NCI-H128 (cell line): ENCODE data around the gene BRI3.
A peak's percentile ranks its signal among the peaks of the same experiment; 100 is the strongest.

Experiments
- DNase-seq: peaks from one replicate; lab custom pipeline; 2025; ENCODE audit not compliant: unreplicated experiment; lab: John Stamatoyannopoulos, UW

BRI3 gene

DNA sequence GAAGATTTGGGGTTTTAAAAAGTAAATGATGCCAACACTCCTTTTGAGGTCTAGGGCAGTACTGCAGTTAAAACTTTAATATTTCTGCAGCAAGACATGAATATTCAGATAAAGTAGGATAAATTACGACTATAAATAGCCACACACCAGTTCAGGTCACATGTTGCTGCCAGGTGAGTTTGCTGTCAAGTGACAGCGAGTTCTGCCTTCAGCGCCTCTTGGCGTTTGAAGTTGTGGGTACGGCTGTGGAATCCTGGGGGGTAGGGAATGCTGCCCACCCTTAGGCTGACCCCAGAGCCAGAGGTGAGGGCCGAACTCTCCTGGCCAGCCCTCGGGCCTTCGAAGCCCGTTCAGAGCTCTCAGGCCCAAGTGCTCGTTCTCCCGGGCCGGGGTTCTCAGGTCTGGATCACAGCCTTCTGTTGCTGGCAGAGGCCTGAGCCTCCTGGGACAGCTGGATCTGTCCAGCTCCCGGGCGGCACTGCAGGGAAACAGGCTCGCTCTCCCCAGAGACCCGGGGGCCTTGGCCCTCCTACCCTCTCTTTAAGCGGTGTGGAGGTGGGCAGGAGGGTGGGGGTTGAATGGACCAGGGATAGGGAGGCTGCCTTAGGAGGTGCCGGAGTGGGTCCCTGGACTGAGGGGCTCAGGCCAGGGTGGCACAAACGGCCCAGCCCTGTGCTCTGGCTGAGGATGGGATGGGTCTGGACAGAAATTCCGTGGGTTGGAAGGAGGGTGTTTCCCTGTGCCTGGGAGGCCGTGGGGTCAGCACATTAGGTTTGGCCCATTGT is 5.4 kb downstream of the BRI3 start:
- DNase-seq, result no peak

DNA sequence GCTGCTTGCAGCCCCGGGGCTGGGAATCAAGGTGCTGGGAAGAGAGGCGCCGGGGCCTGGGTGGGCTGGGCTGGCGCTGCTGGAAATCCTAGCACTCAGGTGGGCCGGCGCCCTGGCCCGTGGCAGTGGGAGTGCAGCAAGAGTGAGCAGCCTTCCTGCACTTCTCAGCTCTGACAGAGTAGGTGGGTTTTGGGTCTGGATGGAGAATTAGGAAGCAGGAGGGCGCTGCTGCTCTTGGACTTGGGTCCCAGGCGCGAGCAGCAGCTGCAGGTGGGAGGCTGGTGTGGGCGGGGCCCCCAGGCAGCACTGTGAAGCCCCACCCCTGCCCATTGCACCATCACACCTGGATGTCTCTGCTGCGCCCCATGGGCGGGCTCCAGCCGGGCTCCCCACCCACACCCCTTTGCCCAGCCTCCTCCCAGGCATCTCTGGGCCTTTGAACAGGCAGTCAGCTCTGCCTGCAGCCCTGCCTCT is 6.0 kb downstream of the BRI3 start:
- DNase-seq, result no peak

DNA sequence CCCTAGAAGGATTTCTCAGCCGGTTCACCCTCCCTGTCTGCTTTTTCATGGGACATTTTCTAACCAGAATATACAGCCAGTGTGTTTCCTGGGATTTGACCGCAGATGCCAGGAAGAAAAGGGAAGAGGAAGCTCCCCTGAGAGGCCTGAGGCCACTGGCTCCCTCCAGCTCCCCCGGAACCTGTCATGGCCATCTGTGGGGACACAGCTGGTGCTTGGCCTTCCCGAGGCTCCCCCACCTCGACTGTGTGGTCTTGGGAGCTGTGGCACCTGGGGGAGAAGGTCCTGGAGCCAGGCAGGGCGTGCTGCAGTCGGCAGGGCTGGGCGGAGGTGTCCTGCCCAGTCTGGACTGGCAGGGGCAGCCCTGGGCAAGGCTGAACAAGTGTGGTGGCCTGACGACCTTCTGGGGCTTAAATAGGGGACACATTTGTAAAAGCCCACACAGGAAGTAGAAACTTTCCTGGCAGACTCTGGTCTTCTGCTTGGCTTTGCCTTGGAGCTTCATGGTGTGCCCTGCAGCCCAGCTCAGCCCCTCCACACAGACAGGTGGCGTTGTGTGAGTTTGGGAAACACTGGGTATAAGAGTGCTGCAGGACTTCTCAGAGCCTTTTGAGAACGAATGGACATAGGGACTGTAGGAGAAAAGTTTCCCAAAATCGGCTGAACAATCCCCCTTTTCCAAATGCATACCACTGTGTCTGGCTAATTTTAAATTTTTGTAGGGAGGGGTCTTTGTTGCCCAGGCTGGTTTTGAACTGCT is 6.8 kb downstream of the BRI3 start:
- DNase-seq, result no peak

DNA sequence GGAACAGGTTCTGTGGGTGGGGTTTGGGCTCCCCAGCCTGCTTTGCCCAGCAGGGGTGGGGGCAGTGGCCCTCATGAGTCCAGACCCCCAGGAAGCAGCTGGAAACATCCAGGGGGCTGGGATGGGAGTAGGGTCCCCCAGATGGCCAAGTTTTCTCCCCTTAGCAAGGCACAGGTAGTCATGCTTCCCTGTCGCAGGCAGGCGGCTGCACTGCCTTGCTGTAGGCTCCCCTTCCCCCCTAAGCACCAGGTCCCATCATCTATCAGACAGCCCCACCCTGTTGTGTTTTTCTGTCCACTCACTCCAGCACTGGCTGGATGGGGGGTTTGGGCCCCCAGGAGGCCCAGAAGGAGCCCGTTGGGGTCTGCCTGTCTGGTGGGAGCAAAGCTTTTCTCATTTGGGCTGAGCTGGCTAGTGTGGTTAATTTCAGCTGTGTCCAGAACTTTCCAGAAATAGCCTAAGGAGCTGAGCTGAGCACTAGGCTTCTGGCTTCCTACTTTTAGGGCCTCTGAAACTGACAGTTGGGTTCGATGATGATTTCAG is 7.9 kb downstream of the BRI3 start:
- DNase-seq, result no peak

DNA sequence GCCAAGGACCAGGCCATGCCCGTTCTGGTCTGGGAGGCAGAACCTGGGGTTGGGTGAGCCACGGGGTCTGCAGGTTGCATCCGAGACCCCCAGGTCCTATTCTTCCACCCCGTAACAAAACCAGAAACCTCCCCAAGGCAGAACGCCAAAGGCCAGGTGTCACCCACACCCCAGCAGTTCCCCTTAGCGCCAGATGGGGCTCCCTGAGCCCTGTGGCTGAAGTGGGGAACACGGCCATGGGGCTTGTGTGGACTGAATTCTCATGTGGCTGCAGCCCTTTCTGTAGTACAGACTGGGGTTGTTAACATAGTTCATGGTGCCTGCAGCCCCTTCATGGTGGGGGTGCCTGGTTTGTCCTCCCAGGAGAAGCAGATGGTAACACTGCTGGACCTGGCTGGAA is 10.2 kb downstream of the BRI3 start:
- no peak for DNase-seq

DNA sequence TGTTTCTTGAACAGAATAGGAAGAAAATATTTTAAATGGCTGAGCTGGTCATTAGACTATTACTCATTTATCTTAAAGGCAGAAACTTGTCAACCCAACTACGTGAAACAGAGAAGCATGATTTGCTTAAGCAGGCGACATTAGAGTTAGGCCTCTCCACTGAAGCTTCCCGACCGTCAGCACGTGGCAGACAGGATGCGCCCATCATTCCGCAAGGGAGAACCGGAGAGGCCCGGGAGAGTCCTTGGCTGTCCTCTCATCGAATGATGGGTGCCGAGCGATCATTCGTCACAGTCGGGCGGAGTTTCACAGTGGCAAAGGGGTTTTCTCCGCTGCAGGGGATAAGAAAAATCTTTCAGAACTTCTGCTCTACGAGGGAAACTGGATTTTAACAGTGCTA is 11.8 kb downstream of the BRI3 start:
- DNase-seq, result no peak

DNA sequence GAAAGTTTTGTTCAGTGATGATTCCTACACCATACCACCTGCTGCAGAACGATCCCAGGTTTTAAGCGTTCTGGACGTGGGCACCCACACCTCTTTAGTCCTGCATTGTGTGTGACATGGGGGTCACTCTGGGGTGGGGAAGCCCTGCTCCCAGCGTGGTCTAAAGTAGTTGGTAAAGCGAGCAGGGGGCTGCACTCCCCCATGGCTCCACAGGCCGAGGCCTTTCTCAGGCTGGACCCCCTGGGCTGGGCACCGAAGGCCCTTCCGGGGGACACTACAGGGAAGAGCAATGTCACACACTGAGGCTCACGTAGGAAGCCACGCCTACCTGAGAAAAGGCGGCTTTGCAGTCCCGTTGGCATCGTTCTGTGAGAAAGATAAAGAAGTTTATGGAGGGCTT is 12.3 kb downstream of the BRI3 start:
- no peak for DNase-seq

DNA sequence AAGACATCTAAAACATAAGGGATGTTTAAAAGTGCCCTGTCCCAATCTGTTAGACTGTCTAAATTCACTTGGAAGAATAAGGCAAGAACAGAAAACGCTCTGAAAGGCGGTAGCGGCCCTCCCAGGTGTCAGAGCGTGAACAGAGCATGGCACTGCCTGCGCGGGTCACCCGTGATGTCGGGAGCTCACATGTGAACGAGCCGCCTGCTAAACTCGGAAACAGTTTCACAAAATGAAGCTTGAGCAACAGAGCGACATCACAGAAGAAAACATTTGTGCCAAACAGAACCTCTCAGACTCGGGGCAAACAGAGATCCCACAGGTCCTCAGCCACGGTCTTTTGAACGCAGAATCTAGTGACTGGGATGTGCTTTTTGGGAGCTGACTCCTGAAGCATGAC is 12.8 kb downstream of the BRI3 start:
- no peak for DNase-seq

DNA sequence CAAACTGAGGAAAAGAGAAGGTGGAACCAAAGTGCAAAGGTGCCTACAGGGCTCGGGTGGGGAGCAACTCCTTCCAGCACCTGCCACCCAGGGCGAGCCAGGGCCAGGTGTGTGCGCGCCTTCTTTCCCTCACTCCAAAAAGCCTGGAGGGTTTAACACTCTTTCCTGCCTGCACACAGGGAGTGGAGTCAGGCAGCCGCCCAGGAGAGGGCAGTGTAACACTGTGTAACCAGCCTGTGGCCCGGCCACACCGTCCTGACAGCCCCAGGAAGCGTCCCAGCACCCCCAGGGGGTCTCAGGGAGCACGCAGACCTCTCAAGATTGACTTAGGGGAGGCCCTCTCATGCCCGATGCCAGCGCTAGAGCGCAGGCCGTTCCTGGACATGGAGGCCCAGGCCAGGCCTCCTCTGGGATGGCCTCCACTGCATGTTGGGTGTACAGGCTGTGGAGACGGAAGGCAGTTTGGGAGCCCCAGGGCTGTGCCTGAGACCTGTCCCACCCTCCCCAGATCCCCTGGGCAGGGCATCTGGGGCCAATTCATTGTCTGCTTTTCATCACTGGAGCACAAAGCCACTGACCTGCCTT is 13.4 kb downstream of the BRI3 start:
- peak; percentile 43 for DNase-seq

DNA sequence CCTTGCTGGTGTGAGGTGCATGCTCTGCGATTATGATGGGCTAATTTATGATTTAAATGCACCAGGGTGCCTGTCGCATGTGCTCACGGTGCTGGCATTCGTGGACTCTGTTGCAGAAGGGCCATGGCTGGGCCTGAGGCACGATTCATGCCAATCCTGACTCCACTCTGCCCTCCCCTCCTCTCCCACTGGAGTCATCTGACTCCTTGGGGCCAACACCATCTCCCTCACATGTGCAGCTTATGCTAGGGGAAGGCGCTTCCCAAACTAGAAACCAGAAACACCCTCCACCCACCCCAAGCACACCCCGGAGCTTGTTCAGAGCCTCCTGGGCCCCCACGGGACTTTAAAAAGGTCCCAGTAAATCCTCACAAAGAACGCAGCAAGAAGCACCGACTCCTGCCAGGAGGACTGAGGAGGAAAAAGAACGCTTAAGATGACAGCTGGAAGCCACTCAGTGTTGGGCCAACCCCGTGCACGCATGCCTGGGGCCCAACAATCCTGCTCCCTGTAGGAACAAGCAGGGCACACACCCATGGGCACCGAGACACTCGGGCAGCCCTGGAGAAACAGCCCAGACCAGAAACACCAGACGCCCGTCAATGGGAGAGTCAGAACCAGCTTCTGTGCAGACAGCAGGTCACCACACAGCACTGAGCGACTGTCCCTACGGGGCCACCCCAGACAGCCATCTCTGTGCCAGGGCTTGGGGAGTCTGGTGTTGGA is 14.1 kb downstream of the BRI3 start:
- DNase-seq, result no peak

DNA sequence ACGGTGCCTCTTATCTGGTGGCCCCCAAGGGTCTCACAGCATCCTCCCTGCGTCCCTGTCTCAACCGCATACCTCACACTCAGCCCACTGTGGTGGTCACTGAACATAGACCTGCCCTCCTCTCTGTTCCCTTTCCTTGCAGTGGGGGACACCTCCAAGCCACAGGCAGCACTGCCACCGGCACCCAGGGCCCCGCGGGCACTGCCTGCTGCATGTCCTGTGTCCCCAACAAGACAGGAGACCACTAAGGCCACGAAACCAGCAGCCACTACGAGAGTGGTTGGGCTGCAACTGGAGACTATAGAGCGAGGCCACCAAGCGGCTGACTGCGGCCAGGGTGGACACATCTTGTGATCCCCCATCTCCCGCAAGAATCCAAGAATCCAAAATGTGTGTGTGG is 15.3 kb downstream of the BRI3 start:
- DNase-seq, result no peak

DNA sequence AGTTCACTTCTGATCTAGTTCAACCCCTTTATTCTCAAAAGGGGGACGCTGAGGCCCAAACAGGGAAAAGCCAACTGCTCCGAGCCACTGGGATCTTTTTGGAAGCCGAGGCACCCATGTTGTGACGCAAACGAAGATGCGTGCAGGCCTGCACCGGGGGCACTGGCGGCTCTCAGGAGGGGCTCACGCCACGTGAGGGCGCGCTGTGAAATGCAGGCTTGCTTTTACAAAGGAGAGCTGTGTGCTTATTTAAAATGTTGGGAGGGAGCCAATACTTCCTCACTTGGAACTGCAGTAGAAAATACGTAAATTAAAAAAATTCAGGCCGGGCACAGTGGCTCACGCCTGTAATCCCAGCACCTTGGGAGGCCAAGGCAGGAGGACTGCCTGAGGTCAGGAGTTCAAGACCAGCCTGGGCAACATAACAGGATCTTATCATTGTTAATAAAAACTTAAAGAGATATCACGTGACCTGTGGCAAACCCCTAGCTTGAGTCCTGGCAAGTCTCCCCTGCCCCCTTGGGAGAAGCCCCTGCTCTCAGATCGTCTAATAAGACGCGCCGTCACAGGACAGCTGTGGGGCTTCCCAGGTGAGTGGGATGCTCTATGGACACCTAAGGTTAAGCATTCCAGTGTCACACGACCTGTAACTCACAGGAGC is 16.3 kb downstream of the BRI3 start:
- DNase-seq, result no peak

DNA sequence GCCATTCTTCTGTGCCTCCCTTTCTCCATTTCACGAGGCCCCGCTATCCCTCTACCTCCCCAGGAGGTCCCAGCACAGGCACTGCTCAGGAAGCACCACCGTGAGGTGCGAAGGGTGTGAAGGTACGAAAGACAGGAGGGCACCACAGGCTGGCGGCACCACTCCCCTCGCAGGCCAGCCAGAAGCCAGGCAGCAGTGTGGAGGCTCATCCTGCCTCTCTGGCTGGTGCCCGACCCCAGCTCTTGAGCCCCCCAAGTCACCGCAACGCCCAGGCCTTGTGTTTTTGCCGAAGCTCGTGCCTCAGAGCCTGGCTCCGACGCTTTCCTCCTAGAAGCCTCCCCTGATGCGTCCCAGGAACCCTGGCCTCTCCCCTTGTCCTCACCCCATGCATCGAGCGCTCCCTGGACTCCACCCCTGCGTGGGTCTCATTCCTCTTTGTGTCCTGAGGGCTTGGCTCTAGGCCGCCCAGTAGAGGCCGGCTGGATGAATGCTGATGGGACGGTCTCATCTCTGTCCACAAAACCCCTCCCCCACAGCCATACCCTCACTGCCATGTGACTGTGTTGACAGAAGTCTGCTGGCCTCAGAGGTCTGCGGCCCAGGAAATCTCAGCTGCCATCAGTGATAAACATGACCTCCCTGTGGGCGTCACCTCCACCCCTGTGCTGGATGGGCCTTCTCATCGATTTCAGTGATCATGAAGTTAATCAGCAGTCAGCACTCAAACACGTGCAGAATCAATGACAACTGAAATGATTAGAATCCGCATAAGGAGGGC is 19.3 kb downstream of the BRI3 start:
- no peak for DNase-seq

DNA sequence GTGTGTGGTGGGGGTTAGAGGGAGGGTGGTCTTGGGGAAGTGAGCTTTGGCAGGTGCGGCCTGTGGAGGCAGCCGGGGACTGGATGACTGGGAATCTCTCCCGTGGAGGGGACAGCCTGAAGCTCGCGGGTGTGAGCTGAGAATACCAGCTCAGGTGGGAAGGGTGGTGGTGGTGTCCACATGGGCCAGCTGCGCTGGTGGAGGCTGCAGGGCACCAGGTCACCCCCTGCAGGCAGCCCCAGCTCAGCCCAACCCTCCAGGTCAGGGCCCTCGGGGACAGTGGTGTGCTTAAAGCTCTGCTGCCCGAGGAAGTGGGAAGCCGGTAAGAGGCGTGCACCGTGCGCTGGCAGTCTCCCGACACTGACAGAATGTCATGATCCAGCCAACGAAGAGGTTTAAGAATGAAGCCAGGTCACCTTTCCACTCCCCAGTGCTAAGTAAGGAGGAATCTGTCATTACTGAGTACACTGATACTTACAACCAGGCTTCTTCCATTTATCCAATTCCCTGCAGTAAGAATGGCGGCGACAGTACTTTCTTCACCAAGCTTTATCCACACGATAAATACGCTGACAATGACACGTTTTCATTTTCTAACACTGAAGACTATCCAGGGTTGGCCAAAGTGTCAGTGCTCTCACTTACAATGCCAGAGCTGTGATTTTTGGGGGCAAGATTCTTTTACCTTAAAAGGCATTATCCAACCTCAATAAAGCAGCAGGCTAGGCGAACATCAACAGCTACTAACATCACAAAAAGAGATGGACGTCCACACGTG is 20.4 kb downstream of the BRI3 start:
- no peak for DNase-seq

DNA sequence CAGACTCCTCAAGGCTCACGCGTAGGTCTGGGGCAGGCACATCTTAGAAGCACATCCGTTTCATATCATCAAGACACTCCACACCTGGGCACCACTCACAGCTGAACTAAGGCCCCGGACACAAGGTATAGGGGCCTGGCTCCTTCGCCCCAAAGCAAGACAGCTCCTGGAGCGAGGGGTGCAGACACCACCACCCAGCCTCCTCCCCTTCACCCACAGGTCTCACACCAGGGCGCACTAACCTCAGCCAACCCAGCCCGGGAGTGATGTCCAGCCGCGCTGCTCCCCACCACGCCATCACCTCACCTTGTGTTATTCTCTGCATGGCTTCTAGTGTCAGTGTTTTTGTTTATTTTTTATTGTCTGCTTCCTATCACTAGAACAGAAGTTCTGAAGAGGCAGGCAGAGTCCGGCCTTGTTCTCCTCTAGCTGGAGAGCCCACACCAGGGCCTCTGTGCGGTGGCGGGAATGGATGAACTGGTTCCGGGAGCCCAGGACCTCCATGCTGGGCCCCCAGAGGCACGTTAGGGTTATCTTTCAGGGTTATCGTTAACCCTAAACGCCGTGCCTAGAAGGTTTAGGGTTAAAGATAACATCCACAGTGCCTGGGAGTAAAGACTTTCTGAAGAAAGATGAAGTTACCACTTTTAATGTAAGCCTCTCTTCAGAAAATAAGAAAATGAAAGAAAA is 21.8 kb downstream of the BRI3 start:
- no peak for DNase-seq

DNA sequence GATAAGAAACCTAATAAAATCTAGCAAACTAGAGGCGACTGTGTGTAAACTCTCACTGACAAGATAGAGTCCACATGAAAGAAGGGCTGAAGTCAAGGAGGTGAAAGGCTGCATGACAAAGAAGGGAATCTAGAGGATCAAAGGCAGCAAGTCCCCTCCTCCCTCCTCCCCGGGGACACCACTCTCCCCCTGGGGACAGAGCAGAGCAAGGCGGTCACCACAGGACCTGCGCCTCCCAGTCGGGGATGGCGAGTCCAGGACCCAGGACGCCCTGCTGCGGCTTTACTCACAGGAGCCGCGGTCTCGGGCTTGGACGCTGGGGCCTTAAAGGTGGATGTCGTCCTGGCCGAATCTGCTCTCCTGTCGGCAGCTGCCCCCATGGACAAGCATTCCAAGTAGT is 22.4 kb downstream of the BRI3 start:
- DNase-seq, result no peak

DNA sequence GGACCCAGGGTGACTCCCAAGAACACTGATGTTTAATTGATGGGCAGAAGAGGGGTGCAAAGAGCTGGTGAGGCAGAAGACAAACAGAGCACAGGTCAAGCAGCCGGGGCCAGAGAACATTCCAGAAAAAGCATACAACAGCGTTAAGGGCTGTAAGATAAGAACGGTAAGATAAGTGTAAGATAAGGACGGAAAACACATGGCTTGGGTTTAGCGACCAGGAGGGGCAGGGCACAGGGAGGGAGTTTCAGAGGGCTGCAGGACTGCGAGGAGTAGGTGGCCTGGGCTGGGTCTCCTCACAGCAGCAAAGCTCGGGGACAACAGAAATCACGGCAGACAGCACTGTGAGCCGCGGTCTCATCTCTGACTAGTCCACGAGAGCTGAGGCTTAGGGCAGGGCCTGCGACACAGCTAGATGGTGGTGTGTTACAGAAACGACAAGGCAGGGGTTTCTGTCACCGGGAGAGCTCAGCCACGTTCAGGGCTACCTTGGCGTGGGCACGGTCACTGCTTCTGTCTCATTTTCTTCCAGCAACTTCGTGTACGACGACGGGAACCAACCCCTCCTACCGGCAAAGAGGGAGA is 24.6 kb downstream of the BRI3 start:
- no peak for DNase-seq

DNA sequence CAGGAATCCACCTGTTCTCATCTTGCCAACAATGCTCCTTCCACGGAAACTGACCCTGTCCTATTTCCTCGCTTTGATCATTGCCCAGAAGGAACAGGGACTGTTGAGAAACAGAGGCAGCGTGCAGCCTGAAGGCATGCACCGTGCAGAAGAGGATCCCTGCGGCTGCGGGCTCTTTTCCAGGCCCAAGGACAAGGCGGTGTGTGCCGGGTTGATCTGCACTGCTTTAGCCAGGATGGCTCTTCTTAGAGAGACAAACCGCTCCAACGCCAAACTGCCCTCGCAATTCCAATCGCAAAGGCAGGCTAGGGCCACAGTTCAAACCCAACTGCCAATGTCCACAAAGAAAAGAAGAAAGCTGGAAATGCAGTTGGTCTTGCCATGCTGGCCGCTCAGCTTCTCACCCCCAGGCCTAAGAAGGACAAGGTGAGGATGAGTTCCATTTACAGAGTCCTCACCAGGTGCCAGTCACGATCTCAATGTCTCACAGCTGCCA is 26.5 kb downstream of the BRI3 start:
- no peak for DNase-seq
